RPMI7951 (cell line): Measurements from ENCODE around the gene CXCL14. TPM values are rescaled to one million over a fixed set of nuclear protein-coding genes. Genes with fewer than 3 reads are reported as not detected.
A peak's percentile ranks its signal among the peaks of the same experiment; 100 is the strongest.

ENCODE experiments used
- DNase-seq: peaks from one replicate; pipeline ENCODE4 v3.0.0-alpha.2; 2012; ENCODE audit warnings: low read depth
- total RNA-seq: library from RNA; depleted of rRNA; stranded (reverse); fragments of >200 nt; shearing (Covaris generic); gene quantifications from 2 replicates; pipeline ENCODE4 v1.2.3, GENCODE V29; 2014; rRNA removed

Gene CXCL14, protein sequence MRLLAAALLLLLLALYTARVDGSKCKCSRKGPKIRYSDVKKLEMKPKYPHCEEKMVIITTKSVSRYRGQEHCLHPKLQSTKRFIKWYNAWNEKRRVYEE
- total RNA-seq, result not detected in 2 replicates

DNA sequence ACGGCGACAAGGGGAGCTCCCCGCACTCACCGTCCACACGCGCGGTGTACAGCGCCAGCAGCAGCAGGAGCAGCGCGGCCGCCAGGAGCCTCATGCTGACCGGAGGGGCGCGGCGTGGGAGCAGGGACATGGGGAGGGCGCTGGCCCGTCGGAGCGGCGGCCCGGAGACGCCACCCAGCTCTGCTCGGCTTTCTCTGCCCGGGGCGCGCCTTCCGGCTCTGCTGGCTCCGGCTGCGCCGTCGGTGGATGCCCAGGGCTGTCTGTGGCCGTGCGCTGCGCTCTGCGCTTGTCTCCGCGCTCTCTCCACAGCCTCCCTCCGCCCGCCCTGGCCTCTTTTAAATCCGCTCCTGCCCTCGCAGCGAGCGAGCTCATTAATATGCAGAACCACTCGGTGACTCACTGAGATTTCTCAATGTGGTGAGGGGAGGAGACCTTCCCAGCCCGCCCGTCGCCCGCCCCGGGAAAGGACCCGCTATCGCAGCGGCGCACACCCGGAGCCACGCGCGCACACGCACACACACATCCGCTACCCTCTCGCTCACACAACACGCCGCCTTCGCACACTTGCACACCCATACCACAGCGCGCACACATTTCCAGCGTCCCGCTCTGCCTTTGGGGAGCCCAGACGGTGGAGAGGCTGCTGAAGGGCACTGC lies at the start of gene CXCL14:
Gene CXCL14 (minus strand): TSS at position 307 of the 657 bp plus-strand sequence. CDS start 213 bp downstream, at position 94.
- peak; percentile 67 for DNase-seq

DNA sequence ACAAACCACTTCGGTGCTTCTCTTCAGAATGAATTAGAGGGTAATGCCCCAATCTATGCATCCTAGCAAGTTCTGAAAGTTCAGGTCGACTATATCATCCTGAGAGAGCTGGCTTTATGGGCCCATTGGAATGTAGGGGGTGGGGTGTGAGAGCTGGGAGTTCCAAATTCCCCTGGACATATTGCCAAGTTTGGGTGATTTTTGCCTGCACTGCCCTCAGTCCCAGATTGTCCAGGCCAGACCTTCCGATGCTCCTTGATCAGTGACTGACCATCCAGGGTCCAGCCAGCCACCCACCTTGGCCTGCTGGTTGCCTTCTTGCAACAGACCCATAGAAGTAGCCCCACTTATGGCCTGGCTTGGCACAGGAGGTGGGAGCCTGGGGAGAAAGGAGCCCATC lies 47.8 kb upstream of the CXCL14 start:
- no peak for DNase-seq

DNA sequence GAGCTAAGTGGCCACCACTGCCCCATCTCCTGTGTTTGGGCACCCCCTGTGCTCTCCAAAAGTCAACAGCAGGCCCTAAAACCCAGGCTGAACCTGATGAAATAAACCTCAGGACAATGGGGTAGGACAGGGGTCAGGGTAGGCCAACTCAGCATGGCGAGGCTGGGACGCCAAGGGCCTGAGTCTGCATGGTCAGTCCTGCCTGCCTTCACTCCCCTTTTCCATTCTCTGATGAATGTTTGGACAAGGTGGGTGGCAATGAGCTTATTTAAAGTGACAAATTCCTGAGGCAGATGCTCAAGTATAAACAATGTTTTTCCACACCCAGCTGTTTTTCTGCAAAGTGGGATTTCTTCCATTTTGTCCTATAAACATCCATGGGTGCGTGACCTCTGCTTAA lies 47.2 kb upstream of the CXCL14 start:
- DNase-seq, result no peak

DNA sequence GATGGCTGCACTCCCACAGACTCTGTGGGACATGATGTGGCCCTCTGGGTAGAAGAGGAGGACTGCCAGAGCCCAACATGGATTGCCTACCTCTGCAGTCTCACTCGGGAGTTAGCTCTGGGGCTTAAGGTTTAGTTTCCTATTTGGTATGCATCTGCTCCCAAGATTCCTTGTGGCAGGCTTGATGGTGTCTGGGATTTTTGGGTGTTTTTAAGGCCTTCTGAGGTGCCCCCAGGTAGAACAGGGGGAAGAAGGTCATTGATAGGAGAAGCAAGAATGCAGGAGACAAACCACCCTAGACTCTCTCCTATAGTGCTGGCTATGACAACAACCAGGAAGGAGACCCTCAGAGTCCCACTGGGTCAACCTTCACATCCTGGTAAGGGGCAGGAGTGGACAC lies 46.7 kb upstream of the CXCL14 start:
- DNase-seq, result no peak

DNA sequence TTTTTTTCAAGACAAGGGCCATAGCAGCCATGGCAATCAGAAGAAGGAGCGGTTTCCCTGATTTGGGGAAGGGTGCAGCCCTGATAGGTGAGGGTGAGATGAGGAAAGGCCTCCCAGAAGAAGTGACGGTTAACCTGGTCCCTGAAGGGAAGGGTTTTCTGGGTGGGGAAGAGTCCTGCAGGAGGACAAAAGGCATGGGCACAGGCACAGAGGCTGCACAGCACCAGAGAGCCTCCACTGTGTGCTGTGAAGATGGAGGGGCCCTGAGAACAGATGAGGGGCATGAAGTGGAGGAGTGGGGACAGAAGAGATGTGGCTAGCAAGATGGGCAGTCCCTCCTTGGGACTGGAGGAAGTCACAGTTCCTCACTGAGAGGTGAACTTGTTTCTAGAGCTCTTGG lies 46.3 kb upstream of the CXCL14 start:
- no peak for DNase-seq

DNA sequence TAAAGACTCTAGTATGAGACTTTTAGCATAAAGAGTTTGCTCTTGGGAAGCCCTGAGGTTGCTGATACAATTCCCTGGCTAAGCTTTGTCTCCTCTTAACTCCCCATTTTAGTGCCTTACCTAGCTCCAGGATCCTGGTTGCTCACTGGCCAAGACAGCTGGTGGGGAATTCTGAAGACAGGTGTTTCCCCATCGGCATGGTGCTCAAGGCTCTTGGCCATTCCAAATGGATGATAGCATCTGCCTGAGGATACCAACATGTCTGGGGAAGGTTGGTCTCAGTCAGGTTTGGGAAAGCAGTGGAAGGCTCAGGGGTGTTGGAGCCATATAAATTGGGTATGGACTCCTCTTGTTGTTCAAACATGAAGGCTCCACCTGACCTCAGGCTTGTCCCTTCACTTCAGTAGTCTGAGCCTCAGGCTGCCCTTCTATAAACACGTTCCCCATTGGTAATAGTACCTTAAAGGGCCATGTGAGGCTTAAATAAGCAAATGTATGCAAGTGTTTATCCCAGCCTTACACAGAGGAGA lies 44.5 kb upstream of the CXCL14 start:
- no peak for DNase-seq

DNA sequence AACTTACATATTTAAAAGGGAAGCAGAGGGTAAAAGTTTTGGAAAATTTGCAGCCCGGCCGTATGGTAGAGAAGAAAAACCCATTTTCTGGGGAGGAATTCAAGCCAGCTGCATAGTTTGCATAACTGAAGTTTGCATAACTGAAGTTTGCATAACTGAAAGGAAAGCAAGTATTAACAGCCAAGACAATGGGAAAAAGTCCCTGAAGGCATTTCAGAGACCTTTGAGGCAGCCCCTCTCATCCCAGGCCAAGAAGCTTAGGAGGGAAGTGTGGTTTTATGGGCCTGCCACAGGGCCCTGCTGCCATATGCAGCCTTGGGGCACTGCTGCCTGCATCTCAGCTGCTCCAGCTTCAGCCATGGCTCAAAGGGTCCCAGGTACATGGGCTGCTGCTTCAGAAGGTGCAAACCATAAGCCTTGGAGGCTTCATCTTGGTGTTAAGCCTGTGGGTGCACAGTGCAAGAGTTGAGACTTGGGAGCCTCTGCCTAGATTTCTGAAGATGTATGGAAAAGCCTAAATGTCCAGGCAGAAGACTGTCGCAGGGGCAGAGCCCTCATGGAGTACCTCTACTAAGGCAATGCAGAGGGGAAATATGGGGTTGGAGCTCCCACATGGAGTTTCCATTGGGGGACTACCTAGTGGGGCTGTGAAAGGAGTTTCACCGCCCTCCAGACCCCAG lies 36.9 kb upstream of the CXCL14 start:
- no peak for DNase-seq

DNA sequence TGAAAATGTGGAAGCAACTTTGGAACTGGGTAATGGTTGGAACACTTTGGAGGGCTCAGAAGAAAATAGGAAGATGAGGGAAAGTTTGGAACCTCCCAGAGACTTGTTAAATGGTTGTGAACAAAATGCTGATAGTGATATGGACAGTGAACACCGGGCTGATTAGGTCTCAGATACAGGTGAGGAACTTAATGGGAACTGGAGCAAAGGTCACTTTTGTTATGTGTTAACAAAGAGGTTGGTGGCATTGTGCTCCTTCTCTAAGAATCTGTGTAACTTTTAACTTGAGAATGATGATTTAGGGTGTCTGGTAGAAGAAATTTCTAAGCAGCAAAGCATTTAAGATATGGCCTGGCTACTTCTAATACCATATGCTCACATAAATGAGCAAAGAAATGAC lies 36.4 kb upstream of the CXCL14 start:
- no peak for DNase-seq

DNA sequence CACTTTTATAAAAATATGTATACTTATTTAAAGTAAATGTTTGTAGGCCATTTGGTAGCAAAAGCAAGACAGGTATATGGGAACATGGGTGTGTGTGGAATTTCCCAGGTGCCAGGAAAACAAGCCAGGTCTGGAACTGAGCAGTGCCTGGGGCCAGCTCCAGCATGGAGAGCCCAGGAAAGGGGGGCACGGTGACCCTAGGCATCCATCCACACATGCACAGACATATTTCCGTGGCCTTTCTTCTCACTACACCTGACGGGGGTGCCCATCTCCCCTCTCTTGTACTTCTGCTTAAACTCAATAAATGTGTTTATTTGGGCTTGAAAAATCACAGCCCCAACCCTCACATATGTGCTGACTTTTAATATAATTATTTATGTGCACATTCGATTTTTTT lies 31.2 kb upstream of the CXCL14 start:
- DNase-seq, result no peak

DNA sequence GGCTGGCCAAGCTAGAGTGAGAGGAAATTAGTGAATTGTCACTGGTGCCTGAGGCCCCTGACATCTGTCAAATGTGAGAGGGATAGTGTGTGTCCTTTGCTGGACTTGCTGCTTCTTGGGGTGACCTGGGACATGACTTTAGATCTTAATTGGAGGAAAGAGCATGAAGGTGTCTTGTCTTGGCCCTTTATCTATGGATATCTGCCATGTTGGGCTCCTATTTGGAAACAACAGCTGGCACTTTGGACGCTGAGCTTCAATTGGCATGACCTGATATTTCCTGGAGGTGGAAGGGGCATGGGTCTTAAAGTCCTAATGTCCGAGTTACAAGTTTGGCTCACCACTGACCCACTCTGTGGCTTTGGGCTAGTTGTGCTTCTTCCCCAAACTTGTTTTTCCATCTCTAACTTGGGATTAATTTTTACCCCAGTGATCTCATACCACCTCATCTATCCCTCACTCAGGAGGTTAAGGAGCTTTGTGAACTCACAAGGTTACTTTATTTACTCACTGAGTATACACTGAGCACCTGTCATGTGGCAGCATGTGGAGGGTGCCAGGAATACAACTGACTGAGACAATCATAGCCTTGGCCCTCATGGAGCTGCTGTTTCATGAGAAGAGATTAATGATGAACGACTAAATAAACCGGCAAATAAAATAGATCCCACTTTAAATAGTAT lies 30.1 kb upstream of the CXCL14 start:
- no peak for DNase-seq

DNA sequence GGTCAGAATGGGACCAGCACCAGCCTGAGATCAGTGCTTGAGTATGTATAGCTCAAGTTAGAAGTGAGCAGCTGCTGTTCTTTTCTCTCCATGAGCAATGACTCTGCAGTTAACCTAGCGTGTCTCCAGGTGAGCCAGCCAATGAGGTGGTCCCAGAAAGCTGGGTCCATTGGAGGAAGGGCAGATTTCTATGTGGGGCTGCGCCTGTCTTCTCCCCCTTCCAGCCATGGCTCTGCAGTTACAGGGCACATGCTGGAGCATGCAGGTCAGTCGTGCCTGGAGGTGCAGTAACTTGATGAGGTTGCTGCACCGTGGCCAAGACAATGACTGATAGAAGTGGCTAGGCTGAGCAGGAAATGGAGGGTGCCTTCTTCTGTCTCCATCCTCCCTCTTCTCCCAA lies 29.6 kb upstream of the CXCL14 start:
- DNase-seq, result no peak

DNA sequence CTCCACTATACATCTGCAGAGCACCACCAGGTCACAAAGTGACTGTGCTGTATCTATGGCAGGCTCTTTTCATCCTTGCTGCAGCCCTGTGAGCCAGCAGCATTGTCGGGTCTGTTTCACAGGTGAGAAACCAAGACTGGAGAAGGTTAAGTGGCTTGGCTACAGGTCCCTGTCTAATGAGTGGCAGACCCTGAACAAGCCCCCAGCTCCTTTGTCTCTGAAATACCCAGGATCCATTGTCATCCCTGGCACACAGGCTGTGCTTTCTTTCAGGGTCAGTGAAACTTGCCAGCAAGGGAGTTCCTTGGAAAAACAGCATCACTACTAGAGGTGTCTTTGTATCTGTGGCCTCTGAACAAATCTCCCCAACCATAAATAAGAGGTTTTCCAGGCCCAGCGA lies 27.6 kb upstream of the CXCL14 start:
- no peak for DNase-seq

DNA sequence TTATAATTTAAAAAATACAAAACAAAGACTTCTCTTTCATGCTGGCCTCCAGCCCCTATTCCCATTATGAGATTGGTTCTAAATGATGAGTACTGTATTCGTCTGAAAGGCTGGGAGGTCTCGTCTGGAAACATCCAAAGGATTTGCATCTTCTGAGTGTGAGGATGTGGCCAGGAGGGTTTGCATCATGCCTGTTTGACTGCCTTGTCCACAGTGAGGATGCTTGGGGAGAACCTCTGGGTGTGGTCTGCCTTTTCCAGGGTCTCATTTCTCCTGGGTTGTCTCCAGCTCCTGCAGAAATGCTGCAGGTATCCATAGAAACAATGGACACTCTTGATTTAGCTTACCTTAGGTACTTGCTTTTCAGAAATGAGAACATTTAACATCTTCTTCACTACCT lies 26.4 kb upstream of the CXCL14 start:
- no peak for DNase-seq

DNA sequence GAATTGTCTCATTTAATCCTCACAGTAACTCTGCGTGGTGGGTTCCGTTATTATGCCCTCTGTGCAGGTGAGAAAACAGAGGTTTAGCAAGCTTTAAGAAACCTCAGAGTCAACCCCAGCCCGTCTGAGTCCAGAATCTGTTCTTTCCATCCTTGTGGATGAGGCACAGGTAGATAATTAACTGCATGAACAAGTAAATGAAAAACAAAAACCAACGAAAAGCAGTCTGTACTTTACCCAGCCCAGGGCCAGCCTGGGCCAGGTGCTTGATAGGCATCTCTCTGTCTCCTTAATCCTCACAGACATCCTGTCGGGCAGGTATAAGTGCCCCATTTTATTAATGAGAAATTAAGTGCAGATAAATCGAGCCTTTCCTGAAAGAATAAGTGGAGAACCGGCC lies 25.3 kb upstream of the CXCL14 start:
- DNase-seq, result no peak

DNA sequence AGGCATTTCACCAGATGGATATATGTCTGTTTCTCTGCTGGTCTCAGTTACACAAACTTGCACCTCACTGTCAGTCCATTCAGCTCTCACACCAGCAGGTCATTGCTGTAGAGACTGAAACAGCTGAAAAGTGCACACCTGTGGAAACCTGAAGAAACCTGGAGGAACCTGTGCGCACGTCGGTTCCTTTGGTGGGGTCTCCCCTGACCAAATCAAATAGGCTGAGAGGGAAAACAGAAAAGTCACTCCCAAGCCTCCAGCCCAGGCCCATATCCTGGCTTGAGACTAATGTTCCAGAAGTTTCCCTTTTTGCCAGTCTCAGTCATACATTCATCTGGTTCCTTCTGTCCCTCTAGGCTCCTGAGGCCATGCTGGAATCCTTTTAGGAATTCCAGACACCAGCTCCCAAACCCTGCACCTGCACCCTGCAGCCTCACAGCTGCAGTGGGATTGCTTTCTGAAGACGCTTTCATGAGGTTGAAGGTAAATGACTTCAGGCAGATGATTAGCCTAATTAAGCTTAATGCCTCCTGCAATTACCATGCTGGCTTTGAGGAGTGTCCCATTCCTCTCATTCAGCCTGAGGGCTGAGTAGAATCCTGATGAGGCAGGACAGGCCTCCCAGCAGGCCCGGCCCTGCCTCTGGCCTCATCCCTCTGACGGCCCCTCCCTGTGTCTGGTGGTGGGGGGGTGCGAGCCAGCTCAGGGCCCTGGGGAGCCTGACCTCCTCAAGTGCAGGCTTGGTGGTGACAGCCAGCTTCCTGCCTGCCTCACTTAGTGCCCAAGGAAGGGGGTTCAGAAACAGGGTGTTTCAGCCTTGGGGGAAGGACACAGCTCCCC lies 24.3 kb upstream of the CXCL14 start:
- no peak for DNase-seq

DNA sequence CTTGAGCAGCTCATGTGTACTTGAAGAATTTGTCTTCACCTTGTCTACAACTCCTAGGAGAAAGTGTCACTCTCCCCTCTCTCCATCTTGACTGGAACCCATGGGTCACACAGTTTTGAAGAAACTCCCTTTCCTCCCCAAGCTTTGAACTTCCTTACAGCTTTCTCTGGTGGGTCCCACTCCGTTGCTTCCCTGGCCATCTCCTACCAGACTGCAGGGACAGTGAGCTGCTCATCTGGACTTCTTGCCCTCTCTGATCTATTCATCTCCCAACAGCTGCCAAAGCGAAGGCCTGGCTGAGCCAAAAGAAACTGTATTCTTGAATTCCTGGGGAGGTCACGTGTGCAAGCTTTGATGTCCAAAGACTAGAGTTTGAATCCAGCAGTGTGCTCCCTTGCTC lies 22.7 kb upstream of the CXCL14 start:
- no peak for DNase-seq

DNA sequence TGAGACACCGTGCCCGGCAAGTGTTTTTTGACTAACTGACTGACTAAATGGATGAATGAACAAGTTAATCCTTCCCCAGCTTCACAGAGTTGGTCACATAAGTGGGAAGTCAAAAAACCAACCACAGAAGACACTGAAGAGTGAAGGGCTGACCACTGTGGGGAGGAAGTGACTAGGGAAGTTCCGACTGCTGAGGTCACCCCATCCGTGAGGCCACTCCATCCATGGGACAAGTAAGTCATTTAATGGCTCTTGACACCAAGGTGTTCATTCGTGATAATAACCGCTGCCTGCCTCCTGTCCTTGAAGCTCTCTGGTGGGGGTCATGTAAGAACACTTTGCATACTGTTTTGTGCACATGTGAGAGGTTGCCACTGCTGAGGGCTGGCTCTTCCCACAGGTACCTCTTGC lies 22.2 kb upstream of the CXCL14 start:
- no peak for DNase-seq

DNA sequence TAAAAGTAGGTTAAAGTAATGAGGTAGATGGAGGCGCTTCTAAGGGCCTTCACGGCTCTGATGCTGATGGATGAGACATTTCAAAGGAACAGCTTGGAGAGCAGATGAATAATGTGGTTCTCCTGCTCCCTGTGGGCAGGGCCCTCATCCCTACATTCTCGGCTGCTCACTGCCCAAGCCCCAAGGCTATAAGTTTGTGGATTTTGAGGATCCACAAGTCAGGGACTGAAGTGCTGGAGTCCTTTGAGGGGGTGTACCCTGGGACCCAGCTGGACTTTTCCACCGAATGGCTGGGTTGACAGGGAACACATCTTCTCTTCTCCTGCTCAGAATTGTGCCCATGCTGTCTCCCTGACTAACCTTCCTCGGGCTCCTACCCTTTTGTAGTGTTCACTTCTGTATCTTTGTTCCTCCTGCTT lies 21.4 kb upstream of the CXCL14 start:
- no peak for DNase-seq

DNA sequence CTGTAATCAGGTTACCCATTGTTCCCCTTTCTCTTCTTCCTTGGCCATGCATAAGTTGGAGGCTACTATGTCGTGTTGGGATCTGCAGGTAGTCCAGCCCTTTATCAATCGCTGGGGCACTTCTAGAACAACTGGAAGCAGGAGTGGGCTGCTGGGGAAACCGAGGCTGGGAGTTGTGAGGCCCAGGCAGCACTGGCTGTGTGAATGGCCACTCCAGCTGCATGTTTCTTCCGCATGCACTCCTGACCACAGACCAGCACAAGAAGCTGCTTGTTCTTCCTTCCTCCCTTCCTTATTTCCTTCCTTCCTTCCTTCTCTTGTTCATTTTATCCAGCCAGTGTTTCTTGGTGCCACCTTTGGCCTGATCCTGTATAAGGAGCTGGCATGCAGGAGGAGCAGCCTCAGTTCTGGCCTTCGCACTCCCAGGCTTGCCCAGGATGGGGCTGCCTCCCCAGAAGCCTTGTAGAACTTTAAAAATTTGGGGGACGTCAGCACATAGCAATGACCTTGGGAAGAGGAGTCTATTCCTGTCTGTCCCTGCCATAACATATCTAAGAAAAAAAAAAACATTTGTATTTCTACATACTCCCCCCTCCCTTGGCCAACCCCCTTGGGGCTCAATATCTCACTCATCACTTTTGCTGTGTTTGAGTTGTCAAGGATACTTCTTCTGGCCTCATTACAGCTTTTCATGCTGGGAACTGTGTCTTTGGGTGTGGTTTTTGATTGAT lies 20.8 kb upstream of the CXCL14 start:
- no peak for DNase-seq

DNA sequence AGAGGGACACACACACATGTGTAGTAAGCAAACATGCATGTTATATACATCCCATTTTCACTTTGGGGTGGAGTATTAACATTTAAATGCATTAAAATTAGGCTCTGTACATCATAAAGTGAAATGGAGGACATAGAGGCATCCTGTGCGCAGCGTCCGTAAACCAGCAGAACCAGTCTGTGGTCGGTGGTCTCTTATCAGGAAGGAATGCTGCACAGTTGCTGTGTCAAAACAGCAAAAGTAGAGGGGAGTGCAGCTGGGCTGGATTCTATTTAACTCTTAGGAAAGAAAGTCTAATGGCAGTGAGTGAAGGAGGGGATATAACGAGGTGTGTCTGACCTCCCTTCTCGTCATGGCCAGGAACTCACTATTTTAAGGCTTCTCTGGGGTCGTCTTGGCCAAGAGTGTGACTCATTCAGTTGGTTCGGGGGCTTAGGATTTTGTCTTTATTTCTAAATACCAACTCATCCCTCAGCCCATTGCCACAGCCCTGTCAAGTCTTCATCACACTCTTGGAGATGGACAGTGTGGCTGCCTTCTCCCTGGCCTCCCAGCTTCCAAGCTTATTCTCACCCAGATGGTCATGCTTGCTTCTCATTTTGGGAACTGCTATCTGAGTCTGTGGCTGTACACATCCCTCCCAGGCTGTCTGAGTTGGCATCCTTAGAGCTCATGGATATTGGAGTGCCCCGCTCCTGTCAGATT lies 20.1 kb upstream of the CXCL14 start:
- no peak for DNase-seq
